IMR-90 (cell line): ENCODE data around the gene IGF1R. TPM values are rescaled to one million over a fixed set of nuclear protein-coding genes. Genes with fewer than 3 reads are reported as not detected.

ENCODE experiments used
- ATAC-seq: fragments of 200-7000 bp; cut with Tn5 transposase; 2 replicates; pipeline ENCODE4 v1.9.1; 2020; ENCODE audit warnings: low read depth, mild to moderate bottlenecking, moderate library complexity
- BruUV-seq: library from RNA; stranded (reverse); fragments of 400-500 nt; replicated peaks from 2 replicates; lab custom pipeline; 2021; lab: Mats Ljungman, UMichigan
- CTCF ChIA-PET: fragments of 300-600 bp; formaldehyde crosslinking; extraction: SDS; loops from one replicate; lab custom pipeline; 2021; ENCODE audit warnings: antibody characterized with exemption; lab: Yijun Ruan, JAX
- POLR2A ChIA-PET: fragments of 300-600 bp; sonication (Branson Sonifier 250); formaldehyde crosslinking; loops from one replicate; lab custom pipeline; 2022; ENCODE audit warnings: antibody characterized with exemption; ENCODE audit not compliant: unreplicated experiment; lab: Charles Lee
- DNase-seq: peaks from one replicate; pipeline ENCODE4 v3.0.0; 2013
- H2AFZ ChIP-seq: replicated peaks from 2 replicates; pipeline ENCODE3; 2013; ENCODE audit warnings: low read length, mild to moderate bottlenecking; ENCODE audit not compliant: poor library complexity
- H2AK5ac ChIP-seq: 2 replicates; pipeline ENCODE4 v1.6.1; 2013; ENCODE audit warnings: low read depth, low read length, inconsistent platforms
- H2AK9ac ChIP-seq: replicated peaks from 2 replicates; pipeline ENCODE3; 2013; ENCODE audit warnings: mild to moderate bottlenecking, low read depth, low read length, moderate library complexity; ENCODE audit not compliant: poor library complexity
- H2BK120ac ChIP-seq: 2 replicates; pipeline ENCODE4 v1.6.1; 2013; ENCODE audit warnings: low read depth, low read length, inconsistent platforms
- H2BK15ac ChIP-seq: 3 replicates; pipeline ENCODE4 v1.6.1; 2013; ENCODE audit warnings: low read depth, low read length, inconsistent platforms
- H2BK20ac ChIP-seq: 2 replicates; pipeline ENCODE4 v1.6.1; 2013; ENCODE audit warnings: low read depth, mild to moderate bottlenecking, inconsistent platforms, low read length, moderate library complexity
- H2BK5ac ChIP-seq: 2 replicates; pipeline ENCODE4 v1.6.1; 2013; ENCODE audit warnings: mild to moderate bottlenecking, low read depth, low read length, inconsistent platforms; ENCODE audit not compliant: poor library complexity, severe bottlenecking
- H3K14ac ChIP-seq: replicated peaks from 2 replicates; pipeline ENCODE4 v1.6.1; 2013; ENCODE audit warnings: low read depth, low read length, inconsistent platforms
- H3K18ac ChIP-seq: 2 replicates; pipeline ENCODE4 v1.6.1; 2013; ENCODE audit warnings: low read depth, low read length, control low read depth
- H3K23ac ChIP-seq: 2 replicates; pipeline ENCODE4 v1.6.1; 2013; ENCODE audit warnings: low read depth, low read length, inconsistent platforms
- H3K27ac ChIP-seq: 2 replicates; pipeline ENCODE4 v1.5.1; 2013; ENCODE audit warnings: mild to moderate bottlenecking, control low read depth, low read length; ENCODE audit not compliant: insufficient read depth
- H3K27me3 ChIP-seq: 2 replicates; pipeline ENCODE4 v1.6.1; 2013; ENCODE audit warnings: low read length; ENCODE audit not compliant: control insufficient read depth, insufficient read depth
- H3K36me3 ChIP-seq: 2 replicates; pipeline ENCODE4 v1.6.1; 2013; ENCODE audit warnings: low read length, mixed read lengths; ENCODE audit not compliant: control insufficient read depth, insufficient read depth
- H3K4ac ChIP-seq: 2 replicates; pipeline ENCODE4 v1.6.1; 2013; ENCODE audit warnings: low read depth, low read length, inconsistent platforms
- H3K4me1 ChIP-seq: 2 replicates; pipeline ENCODE4 v1.6.1; 2013; ENCODE audit warnings: low read length, mixed read lengths; ENCODE audit not compliant: control insufficient read depth, insufficient read depth
- H3K4me2 ChIP-seq: 2 replicates; pipeline ENCODE4 v1.6.1; 2013; ENCODE audit warnings: low read depth, mild to moderate bottlenecking, control low read depth, low read length, moderate library complexity
- H3K4me3 ChIP-seq: 2 replicates; pipeline ENCODE4 v1.5.1; 2013; ENCODE audit warnings: low read depth, mild to moderate bottlenecking, control low read depth, low read length, moderate library complexity; ENCODE audit not compliant: insufficient read depth
- H3K56ac ChIP-seq: 2 replicates; pipeline ENCODE4 v1.6.1; 2013; ENCODE audit warnings: low read length, inconsistent platforms; ENCODE audit not compliant: insufficient read depth; ENCODE audit errors: extremely low read depth
- H3K79me1 ChIP-seq, 2 experiments: 2 replicates each; pipeline ENCODE4 v1.6.1; 2013; ENCODE audit warnings: low read length in 2 of 2, inconsistent platforms in 1 of 2, low read depth in 1 of 2
- H3K9ac ChIP-seq: 2 replicates; pipeline ENCODE4 v1.6.1; 2013; ENCODE audit warnings: low read depth, low read length, control low read depth
- H3K9me1 ChIP-seq: 2 replicates; pipeline ENCODE4 v1.6.1; 2013; ENCODE audit warnings: low read length, inconsistent platforms; ENCODE audit not compliant: insufficient read depth
- H3K9me3 ChIP-seq: 2 replicates; pipeline ENCODE4 v1.6.1; 2013; ENCODE audit warnings: low read length; ENCODE audit not compliant: control insufficient read depth, insufficient read depth
- H4K20me1 ChIP-seq: 2 replicates; pipeline ENCODE4 v1.6.1; 2013; ENCODE audit warnings: low read length, inconsistent platforms; ENCODE audit not compliant: insufficient read depth
- H4K5ac ChIP-seq: 2 replicates; pipeline ENCODE4 v1.6.1; 2013; ENCODE audit warnings: mild to moderate bottlenecking, low read depth, low read length, control low read depth
- H4K8ac ChIP-seq, 2 experiments: 2 replicates each; pipeline ENCODE4 v1.6.1; 2013; ENCODE audit warnings: low read depth in 2 of 2, low read length in 2 of 2, control low read depth in 1 of 2, inconsistent platforms in 1 of 2
- H4K91ac ChIP-seq: 2 replicates; pipeline ENCODE4 v1.6.1; 2013; ENCODE audit warnings: low read depth, low read length, inconsistent platforms; ENCODE audit not compliant: insufficient read depth
- BHLHE40 ChIP-seq: fragments of 150-350 bp; IDR thresholded peaks from 2 replicates; pipeline ENCODE4 v1.6.1; 2016; ENCODE audit warnings: mild to moderate bottlenecking, low read depth, low read length
- CEBPB ChIP-seq: IDR thresholded peaks from 2 replicates; pipeline ENCODE4 v1.6.1; 2012; ENCODE audit warnings: low read depth, low read length, improper control_type of control experiment
- CHD1 ChIP-seq: IDR thresholded peaks from 2 replicates; pipeline ENCODE4 v1.6.1; 2012; ENCODE audit warnings: low read depth, low read length, improper control_type of control experiment
- ELK1 ChIP-seq: fragments of 150-350 bp; IDR thresholded peaks from 2 replicates; pipeline ENCODE4 v1.6.1; 2016; ENCODE audit warnings: low read depth, mild to moderate bottlenecking, low read length, moderate library complexity, borderline replicate concordance
- FOS ChIP-seq: fragments of 150-350 bp; IDR thresholded peaks from 2 replicates; pipeline ENCODE4 v1.6.1; 2016; ENCODE audit warnings: low read depth, low read length
- MAFK ChIP-seq: IDR thresholded peaks from 2 replicates; pipeline ENCODE4 v1.6.1; 2012; ENCODE audit warnings: low read depth, low read length, improper control_type of control experiment
- MAZ ChIP-seq: IDR thresholded peaks from 2 replicates; pipeline ENCODE4 v1.6.1; 2012; ENCODE audit warnings: low read depth, mild to moderate bottlenecking, low read length, improper control_type of control experiment, moderate library complexity, borderline replicate concordance
- POLR2A ChIP-seq: IDR thresholded peaks from 2 replicates; pipeline ENCODE4 v1.6.1; 2012; ENCODE audit warnings: mild to moderate bottlenecking, low read depth, low read length
- RFX5 ChIP-seq: IDR thresholded peaks from 2 replicates; pipeline ENCODE4 v1.8.0; 2012; ENCODE audit warnings: low read depth, mild to moderate bottlenecking, low read length, moderate library complexity
- SMC3 ChIP-seq: fragments of 150-350 bp; IDR thresholded peaks from 2 replicates; pipeline ENCODE4 v1.6.1; 2016; ENCODE audit warnings: low read depth, mild to moderate bottlenecking, antibody characterized with exemption, low read length, moderate library complexity
- USF2 ChIP-seq: fragments of 150-350 bp; IDR thresholded peaks from 2 replicates; pipeline ENCODE4 v1.6.1; 2017; ENCODE audit warnings: mild to moderate bottlenecking, antibody characterized with exemption, low read length, low read depth
- WGBS, 2 experiments: methylation state at CpG; one replicate each; pipeline versions ENCODE4 v1.1.5 to v1.1.7; 2013; ENCODE audit warnings: missing lambda C conversion rate in 2 of 2; ENCODE audit not compliant: insufficient read length in 1 of 2; ENCODE audit errors: extremely low coverage in 2 of 2; 5-methylcytosine and 5-hydroxymethylcytosine counted together
- dilution Hi-C: fragments of 300-500 bp; cut with HindIII; formaldehyde crosslinking; loops from one replicate; pipeline ENCODE4 v1.14.3; 2018; ENCODE audit warnings: low sequenced_read_pairs; ENCODE audit not compliant: unreplicated experiment
- in situ Hi-C: fragments of 300-500 bp; cut with MboI; formaldehyde crosslinking; loops from 3 replicates; pipeline ENCODE4 v1.14.3; 2019; ENCODE audit warnings: low sequenced_read_pairs, inconsistent platforms, mixed read lengths
- intact Hi-C: fragments of 100-400 bp; cut with micrococcal nuclease; formaldehyde crosslinking; loops from 2 replicates; pipeline ENCODE4 v1.10.0; 2022
- polyA plus RNA-seq, 3 experiments: library from polyadenylated mRNA; depleted of rRNA; stranded (reverse); fragments of >200 nt; gene quantifications; 2 replicates each; pipeline ENCODE4 v1.2.3, GENCODE V29; 2012; ENCODE audit warnings: low replicate concordance in 1 of 3
- total RNA-seq: library from RNA; depleted of rRNA; stranded (reverse); fragments of >200 nt; gene quantifications from 2 replicates; pipeline ENCODE4 v1.2.3, GENCODE V29; 2012

Gene IGF1R
- total and polyA plus RNA-seq, 2 of the 4 experiments (the other 2 are of a cell fraction) = 24.0 to 24.9 TPM

GRCh38 chr15:98787194-98787593, 138.9 kb downstream of the IGF1R start:
- peaks cover 47 to 87% of the 10 kb centered on the region in 2 experiments for H3K79me1 ChIP-seq
- H2BK5ac ChIP-seq = no peak overlapping the region
- no peak overlapping the region for H2AK9ac ChIP-seq
- no peak overlapping the region for H4K8ac ChIP-seq
- no peak overlapping the region for H2BK120ac ChIP-seq
- no peak overlapping the region for H3K27ac ChIP-seq
- no peak for TF ChIP-seq MAFK
- no peak for TF ChIP-seq POLR2A
- no peak for TF ChIP-seq ELK1
- no peak for TF ChIP-seq SMC3
- no peak for TF ChIP-seq CEBPB
- no peak for TF ChIP-seq RFX5
- TF ChIP-seq MAZ = no peak
- TF ChIP-seq CHD1 = no peak
- no peak for TF ChIP-seq USF2
- no peak for TF ChIP-seq BHLHE40
- TF ChIP-seq FOS = no peak
- no TSS peak for BruUV-seq
- H3K4me1 ChIP-seq = peaks cover 10% of the 10 kb centered on the region
- no peaks in the 10 kb centered on the region for H3K9me3 ChIP-seq
- WGBS, 2 experiments = no CpG with 5 or more reads among the region's 2 CpGs
- H4K91ac ChIP-seq = no peak overlapping the region
- peaks cover 73% of the 10 kb centered on the region for H4K20me1 ChIP-seq
- no peak overlapping the region for H2AFZ ChIP-seq
- no peaks in the 10 kb centered on the region for H3K27me3 ChIP-seq
- CTCF ChIA-PET = no interaction called here
- POLR2A ChIA-PET = no interaction called here
- no peak overlapping the region for H3K4ac ChIP-seq
- H2BK20ac ChIP-seq = no peak overlapping the region
- H3K36me3 ChIP-seq = no peaks in the 10 kb centered on the region
- no peak overlapping the region for H3K14ac ChIP-seq
- ATAC-seq = no peak
- in situ Hi-C loops (loop anchor here (25.0 kb wide), 1 partner anchor 125 kb away; no protein-coding TSS in a partner anchor), intact Hi-C loops (no loop called here), dilution Hi-C loops (no loop called here)
- no peak overlapping the region for H3K9ac ChIP-seq
- no peak overlapping the region for H3K4me3 ChIP-seq
- H2AK5ac ChIP-seq = no peak overlapping the region
- no peak overlapping the region for H3K4me2 ChIP-seq
- no peak overlapping the region for H4K5ac ChIP-seq
- H2BK15ac ChIP-seq = no peak overlapping the region
- no peak overlapping the region for H3K23ac ChIP-seq
- no peak for DNase-seq
- no peak overlapping the region for H3K56ac ChIP-seq
- H3K9me1 ChIP-seq = peaks cover 20% of the 10 kb centered on the region
- no peak overlapping the region for H3K18ac ChIP-seq
